ENCODE results near the gene GPC5.

DNA sequence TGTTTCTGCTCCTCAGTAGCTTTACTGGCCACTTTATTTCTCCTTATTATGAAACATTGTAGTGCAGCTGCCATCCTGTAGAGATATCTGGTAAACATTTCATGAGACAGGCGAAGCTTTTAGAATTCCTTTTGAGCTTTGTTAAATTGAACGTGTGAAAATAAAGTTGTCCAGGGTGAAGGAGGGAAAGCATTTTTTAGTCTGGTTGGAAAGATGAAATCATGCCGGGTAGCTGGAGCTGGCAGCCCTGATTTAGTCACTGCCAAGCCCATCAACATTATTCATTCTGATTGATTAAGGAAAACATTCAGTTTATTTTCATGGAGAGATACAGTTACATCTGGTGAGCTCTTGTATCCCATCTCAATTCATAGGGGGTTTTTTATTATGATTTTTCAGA is 1502.0 kb downstream of the GPC5 start:
- TF ChIP-seq CTCF (tag by site-specific recombination; IDR thresholded peaks at IDR 0.05) = no peak
- TF ChIP-seq REPIN1 (tag by site-specific recombination; IDR thresholded peaks at IDR 0.05; ENCODE audit: low read depth) = no peak
- no peak for TF ChIP-seq ZNF677 (tag by site-specific recombination; IDR thresholded peaks at IDR 0.05)
- no peak for TF ChIP-seq PRDM10 (tag by site-specific recombination; IDR thresholded peaks at IDR 0.05)
- no peak for TF ChIP-seq ZNF16 (tag by site-specific recombination; IDR thresholded peaks at IDR 0.05; ENCODE audit: low read depth)
- TF ChIP-seq, protein P1, sequence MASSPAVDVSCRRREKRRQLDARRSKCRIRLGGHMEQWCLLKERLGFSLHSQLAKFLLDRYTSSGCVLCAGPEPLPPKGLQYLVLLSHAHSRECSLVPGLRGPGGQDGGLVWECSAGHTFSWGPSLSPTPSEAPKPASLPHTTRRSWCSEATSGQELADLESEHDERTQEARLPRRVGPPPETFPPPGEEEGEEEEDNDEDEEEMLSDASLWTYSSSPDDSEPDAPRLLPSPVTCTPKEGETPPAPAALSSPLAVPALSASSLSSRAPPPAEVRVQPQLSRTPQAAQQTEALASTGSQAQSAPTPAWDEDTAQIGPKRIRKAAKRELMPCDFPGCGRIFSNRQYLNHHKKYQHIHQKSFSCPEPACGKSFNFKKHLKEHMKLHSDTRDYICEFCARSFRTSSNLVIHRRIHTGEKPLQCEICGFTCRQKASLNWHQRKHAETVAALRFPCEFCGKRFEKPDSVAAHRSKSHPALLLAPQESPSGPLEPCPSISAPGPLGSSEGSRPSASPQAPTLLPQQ (tag by site-specific recombination; IDR thresholded peaks at IDR 0.05) = no peak
- no peak for TF ChIP-seq ZFP41 (tag by site-specific recombination; IDR thresholded peaks at IDR 0.05; ENCODE audit: borderline replicate concordance)
- no peak for TF ChIP-seq SP7 (tag by site-specific recombination; IDR thresholded peaks at IDR 0.05)
- no peak for TF ChIP-seq MYNN (tag by site-specific recombination; IDR thresholded peaks at IDR 0.05; ENCODE audit: borderline replicate concordance)

Data from HEK293 (cell line).